ENCODE results near the gene TOR1A.
"Not testable (repeated sequence)": the region's sequence is repeated elsewhere in the genome, so short reads cannot be mapped to it uniquely, and the experiment has no call there.

The TOR1A gene

GRCh38 chr9:129823542-129823934 lies 398 bp downstream of the TOR1A start:
- no peak for DNase-seq

DNA sequence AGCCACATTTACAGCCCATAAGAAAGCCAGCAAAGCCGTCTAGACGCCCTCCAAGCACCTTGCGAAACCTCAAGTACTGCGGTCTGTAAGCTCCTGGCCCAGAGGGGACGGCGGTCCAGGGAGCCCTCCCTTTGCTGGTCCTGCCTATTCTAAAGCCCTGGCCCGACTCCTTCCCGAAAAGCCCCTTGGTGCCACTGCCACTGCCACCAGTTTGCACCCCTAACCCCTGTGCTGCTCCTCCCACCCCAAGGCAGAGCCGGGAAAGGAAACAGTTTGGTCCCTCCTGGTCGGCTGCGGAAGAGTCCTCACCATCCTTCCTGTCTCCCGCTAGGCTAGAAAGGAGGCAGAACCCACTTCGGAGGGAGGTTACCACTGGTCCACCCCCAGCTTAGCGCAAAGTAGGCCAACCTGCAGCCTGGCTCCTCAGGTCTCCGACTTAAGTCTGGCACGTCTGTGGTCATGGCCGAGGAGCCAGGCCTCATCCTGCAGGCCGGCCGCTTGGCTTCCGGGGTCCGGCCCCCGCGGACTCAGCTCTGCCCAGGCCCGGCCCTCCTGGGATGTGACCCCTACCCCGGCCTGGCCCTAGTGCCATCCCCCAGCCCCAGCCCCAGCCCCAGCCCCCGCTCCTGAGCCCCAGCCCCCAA lies 916 bp downstream of the TOR1A start:
- no peak for DNase-seq

DNA sequence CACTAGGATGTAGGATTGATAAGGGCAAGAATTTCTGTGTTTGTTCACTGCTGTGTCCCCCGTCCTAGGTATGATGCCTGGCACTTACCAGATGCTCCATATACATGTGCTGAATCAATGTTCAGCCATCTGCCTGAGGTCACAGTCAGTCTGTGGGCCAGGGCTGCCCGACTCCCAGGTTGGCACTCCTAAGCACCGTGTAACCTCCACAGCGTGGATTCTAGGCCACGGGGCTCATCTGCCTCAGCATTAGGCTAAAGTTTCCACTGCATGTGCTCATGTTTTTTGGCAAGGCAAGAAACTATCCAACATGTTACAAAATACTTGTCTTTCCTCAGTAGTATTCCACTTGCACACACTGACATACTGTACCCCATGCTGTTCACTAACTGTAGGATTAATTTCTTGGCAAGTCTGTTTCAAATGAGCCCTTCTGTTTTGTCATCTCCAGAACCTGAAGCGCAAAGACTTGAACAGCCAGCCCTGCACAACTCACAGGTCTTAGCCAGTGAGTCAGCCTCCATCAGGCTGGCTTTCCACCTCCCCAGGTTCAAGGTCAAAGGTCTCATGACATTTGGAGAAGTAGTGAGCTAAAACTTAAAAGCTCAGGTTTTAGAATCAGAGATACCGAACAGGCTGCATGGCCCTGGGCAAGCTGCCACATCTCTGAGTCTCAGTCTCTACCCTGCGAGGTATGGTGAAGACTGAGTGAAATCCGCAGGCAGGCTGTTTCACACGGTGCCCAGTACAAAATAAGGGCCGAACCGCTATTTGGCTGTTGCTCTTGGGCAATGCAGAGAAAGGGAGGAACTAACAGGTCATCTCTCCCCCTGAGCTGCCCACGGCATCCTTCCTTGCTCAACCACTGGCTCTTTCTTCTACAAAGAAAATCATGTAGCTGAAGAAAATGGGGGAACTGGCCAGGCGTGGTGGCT lies 7.2 kb downstream of the TOR1A start:
- DNase-seq = no peak

DNA sequence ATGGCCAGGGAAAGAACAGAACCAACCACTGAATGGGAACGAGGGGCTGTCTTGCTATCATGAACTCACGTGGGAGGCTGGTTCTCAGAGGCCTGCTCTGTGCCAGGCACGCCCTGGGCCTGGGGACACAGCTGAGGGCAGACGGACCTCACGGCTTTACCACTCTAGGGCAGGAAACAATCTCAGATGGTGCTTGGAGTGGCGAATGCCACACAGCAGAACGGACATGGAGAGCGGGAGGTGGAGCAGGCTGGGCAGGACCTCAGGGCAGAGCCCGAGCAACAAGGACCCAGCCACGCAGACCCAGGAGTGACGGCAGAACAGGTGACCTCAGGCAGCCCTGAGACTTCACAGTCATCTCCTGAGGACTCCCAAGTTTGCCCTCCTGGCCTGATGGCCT lies 8.7 kb downstream of the TOR1A start:
- no peak for DNase-seq

GRCh38 chr9:129814432-129815223 lies 9.3 kb downstream of the TOR1A start:
- no peak for DNase-seq

DNA sequence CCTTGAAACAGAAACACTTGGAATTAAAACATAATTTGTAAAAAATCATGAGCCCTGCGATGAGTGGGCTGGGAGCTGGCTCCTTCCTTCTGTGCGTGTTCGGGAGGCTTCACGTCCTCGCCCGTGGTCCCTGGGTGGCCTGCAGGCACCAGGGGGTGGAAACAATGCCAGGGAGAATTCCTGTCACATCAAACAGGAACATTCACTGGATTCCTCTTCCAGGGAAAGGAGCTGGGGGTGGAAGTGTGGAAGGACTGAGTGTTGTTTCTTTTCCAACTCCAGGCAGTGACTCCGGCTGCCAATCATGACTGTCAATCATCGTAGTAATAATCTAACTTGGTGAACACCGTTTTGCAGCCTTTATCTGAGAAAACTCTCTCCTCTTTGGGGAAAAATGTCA lies 10.3 kb downstream of the TOR1A start:
- DNase-seq = no peak

DNA sequence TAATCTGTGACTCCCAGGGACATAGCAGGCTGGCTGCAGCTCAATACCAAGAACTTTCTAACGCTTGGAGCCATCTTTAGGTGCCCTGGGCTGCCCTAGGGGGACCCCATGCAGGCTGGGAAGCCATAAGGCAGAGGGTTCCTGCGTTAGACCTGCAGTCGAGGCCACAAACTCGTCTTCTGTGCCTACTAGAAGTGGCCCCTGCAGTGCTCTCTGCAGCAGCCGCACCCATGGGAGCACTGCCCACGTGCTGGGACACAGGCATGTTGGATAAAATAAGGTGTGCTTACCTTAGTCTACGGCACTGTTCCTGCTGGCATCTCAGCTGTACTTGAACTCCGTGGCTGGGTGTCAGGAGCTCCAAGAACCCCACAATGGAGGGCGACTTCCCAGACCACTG lies 11.6 kb downstream of the TOR1A start:
- DNase-seq = no peak

GRCh38 chr9:129811967-129812363 lies 12.0 kb downstream of the TOR1A start:
- no peak for DNase-seq

DNA sequence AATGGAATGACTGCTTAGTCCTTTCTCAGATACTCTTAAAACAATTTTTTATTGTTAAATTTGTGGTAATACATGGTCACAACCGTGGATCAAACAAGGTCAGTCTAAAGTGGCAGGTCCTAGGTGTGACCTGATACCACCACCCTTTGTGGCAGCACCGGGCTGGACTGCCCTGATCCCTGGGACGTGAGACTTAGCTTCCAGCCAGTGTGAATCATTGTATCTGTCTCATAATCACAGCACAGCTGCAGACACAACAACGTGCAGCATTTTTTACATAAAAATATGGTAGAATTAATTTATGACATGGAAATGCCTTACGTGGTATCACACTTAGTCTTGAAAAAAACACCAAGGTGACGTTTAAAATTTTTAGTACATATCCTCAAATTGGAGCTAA lies 13.1 kb downstream of the TOR1A start:
- no peak for DNase-seq

DNA sequence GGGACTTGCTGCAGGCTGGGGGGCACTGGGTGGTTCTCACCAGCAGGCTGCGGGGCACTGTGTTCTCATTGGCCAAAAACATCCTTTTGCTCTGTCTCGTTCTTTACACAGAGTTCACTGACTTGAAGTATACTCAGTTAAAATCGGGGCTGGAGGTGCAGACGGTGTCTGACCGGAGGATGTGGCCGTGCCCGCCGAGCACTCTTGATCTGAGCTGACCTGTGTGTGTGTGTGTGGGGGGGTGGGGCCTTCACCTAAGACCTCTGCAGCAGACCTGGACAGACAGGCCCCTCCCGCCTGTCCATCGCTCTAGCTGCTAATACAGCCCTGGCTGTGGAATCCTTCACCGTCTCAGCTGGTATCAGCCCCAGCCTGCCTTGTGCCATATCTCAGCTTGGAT lies 13.8 kb downstream of the TOR1A start:
- no peak for DNase-seq

DNA sequence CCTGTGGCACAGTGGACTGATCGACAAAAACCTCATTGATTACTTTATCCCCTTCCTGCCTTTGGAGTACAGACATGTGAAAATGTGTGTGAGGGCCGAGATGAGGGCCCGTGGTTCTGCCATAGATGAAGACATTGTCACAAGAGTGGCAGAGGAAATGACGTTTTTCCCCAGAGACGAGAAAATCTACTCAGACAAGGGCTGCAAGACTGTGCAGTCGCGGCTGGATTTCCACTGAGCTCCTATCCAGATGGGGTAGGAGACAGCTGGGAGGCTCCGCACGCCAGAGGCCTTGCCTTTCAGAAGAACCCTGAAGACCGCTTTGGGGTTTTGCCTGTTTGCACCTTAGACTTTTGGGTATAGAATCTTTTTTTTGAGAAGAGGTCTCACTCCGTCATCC lies 14.6 kb downstream of the TOR1A start:
- DNase-seq = no peak

GRCh38 chr9:129806061-129806460 lies 17.9 kb downstream of the TOR1A start:
- no peak for DNase-seq

DNA sequence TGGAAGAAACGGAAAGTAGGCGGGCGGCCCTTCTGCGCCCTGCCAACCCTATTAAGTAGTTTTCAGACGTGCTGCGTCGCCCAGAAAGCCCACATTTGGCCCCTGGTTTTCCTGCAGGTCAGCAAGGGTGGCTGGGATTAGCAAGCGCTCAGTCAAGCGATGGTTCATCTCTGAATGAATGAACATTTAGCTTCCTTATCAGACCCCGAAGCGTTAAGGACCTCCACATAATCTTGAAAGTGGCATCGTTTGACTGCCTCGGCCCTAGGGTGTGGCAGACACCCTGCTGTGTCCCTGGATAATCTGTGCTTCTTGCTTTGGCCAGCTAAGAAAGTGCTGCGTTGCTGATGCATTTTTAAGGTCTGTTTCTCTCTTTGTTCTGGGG lies 20.3 kb downstream of the TOR1A start:
- DNase-seq = peak; percentile 39

- DNase-seq = peak; percentile 98
These were observed 20.9 kb downstream of the TOR1A start, which contains the start of gene TOR1B for GRCh38 chr9:129802833-129803675. Gene TOR1B, plus strand, starts transcription at chr9:129803184. Its CDS starts 29 bp downstream, at chr9:129803213.

- no peak for DNase-seq
These were observed 22.4 kb downstream of the TOR1A start for GRCh38 chr9:129801504-129801903.

DNA sequence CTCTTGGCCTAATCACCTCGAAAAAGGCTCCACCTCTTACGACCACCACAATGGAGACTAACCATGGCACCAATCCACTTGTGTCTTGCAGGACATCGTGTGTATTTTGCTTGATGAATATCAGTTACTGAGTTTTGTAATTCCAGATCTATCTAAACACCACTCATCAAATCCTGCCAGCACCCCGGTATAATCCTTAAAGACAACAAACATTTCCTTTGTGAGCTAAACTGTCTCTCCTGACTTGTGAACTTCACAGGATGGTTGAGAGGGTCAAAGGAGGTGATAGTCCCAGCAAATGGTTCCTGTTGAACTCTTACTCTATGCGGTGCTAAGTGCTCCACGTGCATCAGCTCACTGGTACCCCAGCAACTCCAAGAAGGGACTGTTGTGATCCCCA lies 25.0 kb downstream of the TOR1A start:
- DNase-seq = no peak

- DNase-seq = not testable (repeated sequence)
These were observed 27.9 kb downstream of the TOR1A start for GRCh38 chr9:129796029-129796428.

DNA sequence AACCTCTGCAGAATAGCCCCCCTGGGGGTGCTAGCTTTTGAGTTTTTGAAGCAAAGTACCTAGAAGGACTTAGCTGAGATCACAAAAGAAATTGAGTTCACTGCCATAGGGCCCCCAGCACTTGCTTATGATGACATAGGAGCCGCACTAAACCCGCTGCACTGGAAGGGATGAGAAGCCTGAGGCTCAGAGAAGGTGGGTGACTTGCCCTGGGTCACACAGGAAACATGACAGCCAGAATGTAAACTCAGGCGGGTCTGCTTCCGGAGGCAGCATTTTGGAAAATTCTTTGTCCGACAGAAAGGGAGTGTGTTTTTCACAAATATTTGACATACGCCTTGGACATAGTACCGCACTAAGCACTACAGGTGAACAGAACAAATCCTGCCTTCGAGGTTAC lies 29.4 kb downstream of the TOR1A start:
- DNase-seq = no peak

DNA sequence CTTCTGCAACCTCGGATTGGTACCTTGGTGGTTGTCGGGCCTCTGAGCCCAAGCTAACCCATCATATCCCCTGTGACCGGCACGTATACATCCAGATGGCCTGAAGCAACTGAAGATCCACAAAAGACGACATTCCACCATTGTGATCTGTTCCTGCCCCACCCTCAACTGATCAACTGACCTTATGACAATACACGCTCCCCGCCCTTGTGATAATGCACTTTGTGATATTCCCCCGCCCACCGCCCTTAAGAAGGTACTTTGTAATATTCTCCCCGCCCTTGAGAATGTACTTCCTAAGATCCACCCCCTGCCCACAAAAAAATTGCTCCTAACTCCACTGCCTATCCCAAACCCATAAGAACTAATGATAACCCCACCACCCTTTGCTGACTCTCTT lies 37.5 kb downstream of the TOR1A start:
- DNase-seq = no peak

DNA sequence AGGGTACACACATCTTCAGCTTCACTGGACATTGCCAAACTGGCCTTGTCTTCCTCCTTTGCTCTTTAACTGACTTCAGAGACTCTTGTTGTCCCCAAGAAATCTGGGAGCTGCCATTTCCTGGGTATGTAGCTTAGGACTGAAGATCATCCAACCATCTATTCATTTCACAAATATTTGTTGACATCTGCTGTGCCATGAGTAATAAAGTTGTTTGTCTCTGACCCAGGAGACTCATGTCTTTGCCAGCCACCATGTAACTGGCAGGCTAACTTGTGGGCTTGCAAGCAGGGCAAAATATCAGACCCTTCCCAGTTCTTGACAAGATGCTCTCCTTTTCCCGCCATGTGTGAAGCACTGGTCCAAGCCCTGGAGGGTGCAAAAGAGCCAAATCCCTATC lies 38.1 kb downstream of the TOR1A start:
- no peak for DNase-seq

GRCh38 chr9:129784970-129785369 lies 39.0 kb downstream of the TOR1A start:
- not testable (repeated sequence) for DNase-seq
